DMS153 treated with DMSO at 0.1 percent for 48 hours (cell line): ENCODE data around the gene CCL4L2.
"Not testable (repeated sequence)": the region's sequence is repeated elsewhere in the genome, so short reads cannot be mapped to it uniquely, and the experiment has no call there.

Experiments used
- DNase-seq: peaks from one replicate; lab custom pipeline; 2025; ENCODE audit not compliant: unreplicated experiment; lab: John Stamatoyannopoulos, UW

The CCL4L2 gene

DNA sequence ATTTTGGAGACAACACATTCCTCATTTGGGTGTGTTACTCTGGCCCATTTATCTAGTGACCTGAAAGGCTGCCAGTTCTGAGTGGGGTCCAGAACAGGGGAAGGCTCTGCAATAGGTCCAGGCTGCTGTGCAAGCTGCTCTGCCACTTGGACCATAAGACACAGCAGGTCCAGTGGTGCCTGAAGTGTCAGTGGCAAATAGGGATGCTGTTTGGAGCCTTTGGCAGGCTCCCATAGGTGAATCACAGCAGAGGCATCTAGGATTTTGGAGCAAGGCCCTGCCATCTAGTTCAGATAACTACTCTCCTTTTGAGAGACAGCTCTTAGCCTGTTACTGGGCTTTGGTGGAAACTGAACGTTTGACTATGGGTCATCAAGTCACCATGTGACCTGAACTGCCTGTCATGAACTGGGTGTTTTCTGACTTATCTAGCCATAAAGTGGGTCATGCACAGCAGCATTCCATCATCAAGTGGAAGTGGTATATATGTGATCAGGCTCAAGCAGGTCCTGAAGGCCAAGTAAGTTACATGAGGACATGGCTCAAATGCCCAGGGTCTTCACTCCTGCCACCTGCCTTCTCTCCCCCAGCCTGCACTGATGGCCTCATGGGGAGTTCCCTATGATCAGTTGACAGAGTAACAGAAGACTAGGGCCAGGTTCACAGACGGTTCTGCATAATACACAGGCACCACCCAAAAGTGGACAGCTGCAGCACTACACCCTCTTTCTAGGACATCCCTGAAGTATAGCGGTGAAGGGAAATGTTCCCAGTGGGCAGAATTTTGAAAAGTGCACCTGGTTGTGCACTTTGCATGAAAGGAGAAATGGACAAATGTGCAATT lies 10.1 kb downstream of the CCL4L2 start:
- not testable (repeated sequence) for DNase-seq

DNA sequence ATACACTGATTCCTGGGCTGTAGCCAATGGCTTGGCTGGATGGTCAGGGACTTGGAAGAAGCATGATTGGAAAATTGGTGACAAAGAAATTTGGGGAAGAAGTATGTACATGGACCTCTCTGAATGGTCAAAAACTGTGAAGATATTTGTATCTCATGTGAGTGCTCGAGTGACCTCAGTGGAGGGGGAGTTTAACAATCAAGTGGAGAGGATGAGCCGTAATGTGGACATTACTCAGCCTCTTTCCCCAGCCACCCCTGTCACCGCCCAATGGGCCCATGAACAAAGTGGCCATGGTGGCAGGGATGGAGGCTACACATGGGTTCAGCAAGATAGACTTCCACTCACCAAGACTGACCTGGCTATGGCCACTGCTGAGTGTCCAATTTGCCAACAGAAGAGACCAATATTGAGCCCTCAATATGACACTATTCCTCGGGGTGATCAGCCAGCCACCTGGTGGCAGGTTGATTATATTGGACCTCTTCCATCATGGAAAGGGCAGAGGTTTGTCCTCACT lies 10.8 kb downstream of the CCL4L2 start:
- not testable (repeated sequence) for DNase-seq

DNA sequence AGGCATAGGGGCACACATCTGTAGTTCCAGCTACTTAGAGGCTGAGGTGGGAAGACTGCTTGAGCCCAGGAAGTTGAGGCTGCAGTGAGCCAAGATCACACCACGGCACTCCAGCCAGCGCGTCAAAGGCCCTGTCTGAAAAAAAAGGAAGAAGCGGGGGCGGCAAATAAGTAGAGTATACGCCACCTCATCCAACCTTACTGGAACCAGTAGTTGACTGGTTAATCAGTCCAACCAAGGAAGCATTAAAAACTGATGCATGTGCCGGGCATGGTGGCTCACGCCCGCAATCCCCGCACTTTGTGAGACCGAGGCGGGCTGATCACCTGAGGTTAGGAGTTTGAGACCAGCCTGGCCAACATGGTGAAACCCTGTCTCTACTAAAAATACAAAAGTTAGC lies 12.1 kb downstream of the CCL4L2 start:
- not testable (repeated sequence) for DNase-seq

DNA sequence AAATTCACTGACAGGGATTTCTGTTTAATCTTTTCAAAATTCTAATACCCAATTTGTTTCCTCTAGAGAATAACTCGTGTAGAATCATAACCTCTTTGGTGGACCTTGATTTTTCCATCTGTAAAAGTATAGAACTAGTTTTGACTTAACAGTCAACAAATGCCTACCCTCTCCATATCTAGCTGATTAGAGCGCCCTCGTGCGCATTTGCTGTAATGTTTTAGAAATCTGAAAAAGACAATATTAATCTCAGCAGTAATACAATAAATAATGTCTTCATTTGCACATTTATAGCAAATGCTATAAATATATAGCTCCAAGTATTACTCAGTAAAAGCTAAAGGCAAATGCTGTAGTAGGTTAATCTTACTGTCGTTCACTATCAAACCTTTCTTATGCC lies 18.8 kb downstream of the CCL4L2 start:
- not testable (repeated sequence) for DNase-seq

DNA sequence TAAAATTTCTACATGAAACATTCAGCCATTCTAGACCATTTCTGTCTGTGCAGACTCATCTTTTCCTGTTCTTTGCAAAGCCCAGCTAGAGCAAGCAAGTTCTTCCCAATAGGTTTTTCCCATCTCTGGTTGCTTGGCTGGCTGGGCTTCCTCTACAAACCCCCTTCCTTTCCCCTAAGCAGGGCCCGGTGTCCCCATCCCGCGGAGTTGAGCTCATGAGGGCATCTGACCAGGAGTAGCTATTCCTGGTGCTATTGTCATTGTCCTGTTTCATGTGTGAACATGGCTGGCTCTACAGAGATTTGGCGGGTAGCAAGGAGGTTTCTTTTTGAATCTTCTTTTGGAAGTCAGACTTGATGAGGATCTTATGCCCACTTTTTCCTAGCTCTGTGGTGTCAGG lies 31.2 kb downstream of the CCL4L2 start:
- not testable (repeated sequence) for DNase-seq
